Astrocyte of the spinal cord (primary cell): ENCODE results near the gene MYO3B.

Experiments used
- DNase-seq: peaks from one replicate; pipeline ENCODE4 v3.0.0; 2011; ENCODE audit warnings: low read depth, low spot score
- H3K4me3 ChIP-seq: 2 replicates; pipeline ENCODE4 v1.5.1; 2011; ENCODE audit warnings: low read depth, mild to moderate bottlenecking, low read length, moderate library complexity
- in situ Hi-C: cut with HindIII; loops from 2 replicates; pipeline ENCODE4 v1.10.0; 2017; ENCODE audit warnings: low sequenced_read_pairs
- TF ChIP-seq, protein P1 (sequence below): IDR thresholded peaks from 2 replicates; pipeline ENCODE4 v1.5.1; 2012; ENCODE audit warnings: low read depth, mild to moderate bottlenecking, low read length, inconsistent platforms

The MYO3B gene

DNA sequence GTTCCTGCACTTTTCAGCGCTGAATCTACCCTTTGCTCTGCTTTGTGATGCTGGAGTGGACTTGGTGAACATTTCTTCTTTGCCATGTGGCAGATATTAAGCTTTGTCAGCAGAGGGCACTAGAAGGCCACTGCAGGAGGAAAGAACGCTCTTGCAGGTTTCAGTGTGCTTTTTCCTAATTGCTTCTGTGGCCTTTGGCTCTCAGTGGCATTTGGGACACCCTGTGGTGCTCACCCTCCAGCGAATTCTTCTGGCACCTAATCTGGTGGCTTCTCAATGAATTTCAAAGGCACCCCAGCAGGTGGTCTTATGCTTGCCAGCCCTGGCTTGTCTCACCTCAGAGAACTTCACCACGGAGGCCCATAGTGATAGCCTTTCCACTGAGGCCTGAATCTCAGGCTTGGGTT, 146.7 kb downstream of the MYO3B start:
- in situ Hi-C loops = no loop called here
- H3K4me3 ChIP-seq = no peak overlapping the region
- DNase-seq = peak; percentile 50
- TF ChIP-seq, protein P1, sequence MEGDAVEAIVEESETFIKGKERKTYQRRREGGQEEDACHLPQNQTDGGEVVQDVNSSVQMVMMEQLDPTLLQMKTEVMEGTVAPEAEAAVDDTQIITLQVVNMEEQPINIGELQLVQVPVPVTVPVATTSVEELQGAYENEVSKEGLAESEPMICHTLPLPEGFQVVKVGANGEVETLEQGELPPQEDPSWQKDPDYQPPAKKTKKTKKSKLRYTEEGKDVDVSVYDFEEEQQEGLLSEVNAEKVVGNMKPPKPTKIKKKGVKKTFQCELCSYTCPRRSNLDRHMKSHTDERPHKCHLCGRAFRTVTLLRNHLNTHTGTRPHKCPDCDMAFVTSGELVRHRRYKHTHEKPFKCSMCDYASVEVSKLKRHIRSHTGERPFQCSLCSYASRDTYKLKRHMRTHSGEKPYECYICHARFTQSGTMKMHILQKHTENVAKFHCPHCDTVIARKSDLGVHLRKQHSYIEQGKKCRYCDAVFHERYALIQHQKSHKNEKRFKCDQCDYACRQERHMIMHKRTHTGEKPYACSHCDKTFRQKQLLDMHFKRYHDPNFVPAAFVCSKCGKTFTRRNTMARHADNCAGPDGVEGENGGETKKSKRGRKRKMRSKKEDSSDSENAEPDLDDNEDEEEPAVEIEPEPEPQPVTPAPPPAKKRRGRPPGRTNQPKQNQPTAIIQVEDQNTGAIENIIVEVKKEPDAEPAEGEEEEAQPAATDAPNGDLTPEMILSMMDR = peak; percentile 79

DNA sequence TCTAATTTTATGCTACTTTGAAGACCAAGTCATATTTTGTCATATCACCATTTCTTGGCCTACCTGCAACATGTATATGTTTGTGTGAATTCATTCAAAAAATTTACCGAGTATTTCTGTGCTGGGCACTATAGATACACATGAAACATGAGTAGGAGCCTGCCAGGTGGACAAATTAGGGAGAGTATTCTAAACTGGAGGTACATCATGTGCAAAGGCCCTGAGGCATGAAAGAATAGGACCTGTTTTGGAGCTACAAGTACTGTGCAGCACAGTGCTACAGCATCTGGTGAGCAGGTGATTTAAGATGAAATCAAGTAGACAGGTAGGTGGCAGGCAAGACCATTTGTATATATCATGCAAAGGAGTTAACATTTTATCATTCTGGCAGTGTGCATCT, 152.9 kb downstream of the MYO3B start:
- TF ChIP-seq, protein P1 = no peak
- no peak for DNase-seq
- H3K4me3 ChIP-seq = no peak overlapping the region
- in situ Hi-C loops = no loop called here

DNA sequence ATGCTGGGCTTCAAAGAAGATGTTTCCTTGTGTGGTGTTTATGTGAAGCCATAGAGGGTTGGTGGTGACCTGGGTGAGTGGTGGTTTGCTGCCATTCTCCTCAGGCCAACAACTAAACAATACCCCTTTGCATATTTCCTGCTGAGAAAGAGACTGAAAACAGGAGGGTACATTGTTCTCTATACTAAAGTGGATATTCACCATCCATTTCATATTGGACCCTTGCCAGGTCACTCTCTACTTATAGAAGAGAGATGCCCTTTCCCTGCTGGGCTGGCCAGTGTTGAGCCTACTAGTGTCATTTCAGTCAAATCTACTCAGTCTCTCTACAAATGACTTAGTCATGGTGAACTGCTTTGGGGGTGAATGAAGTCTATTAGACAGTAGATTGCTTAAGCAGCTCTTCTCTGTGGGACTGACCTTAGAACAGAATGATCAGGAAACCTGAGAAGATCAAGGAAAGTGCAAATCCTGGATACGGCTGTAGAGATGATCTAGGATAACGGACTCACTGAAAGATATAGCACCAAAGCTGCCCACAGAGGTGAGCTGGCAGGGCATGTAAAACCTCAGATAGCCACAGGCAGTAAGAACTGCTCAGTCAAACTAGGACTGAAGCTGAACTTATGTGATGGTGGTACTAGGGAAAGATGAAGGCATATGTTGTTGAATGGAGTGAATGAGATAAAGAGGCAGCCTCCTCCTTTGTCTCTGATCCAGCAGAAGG, 154.9 kb downstream of the MYO3B start:
- TF ChIP-seq, protein P1 = no peak
- DNase-seq = no peak
- in situ Hi-C loops = no loop called here
- H3K4me3 ChIP-seq = no peak overlapping the region

DNA sequence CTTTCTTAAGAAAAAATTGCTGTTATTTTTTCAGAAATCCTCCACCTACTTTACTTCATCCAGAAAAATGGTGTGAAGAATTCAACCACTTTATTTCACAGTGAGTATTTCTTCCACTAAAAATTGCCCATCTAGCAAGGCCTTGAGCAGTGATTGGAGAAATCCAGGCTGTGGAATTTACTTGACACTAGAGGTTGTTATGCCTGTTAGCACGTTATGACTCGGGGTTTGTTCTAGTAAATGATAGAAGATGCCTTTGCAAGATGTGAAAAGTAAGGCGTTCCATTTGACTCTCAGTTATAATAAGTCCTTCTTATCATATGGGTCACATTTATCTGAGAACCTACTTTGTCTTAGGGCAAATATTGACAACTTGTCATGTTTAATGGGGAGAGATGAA, 157.4 kb downstream of the MYO3B start:
- peak; percentile 7 for DNase-seq
- TF ChIP-seq, protein P1 = no peak
- no peak overlapping the region for H3K4me3 ChIP-seq
- in situ Hi-C loops = no loop called here

DNA sequence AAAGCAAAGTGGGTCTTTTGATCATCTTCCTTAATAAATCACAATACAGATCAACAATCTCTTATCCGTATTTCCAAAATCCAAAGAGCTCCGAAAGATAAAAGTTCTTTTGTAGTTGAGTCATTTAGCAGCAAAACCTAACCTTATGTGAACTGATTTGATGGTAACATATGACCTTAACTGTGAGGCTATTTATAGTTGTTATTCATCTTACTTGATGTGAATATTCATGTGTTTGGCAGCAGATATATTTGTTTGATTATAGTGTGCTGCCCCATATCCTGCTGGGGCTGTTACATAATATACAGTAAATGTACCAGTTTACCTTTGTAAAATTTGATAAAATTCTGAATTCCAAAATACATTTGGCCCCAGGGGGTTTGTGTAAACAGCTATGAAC, 158.5 kb downstream of the MYO3B start:
- no peak overlapping the region for H3K4me3 ChIP-seq
- DNase-seq = no peak
- TF ChIP-seq, protein P1 = no peak
- in situ Hi-C loops = no loop called here

DNA sequence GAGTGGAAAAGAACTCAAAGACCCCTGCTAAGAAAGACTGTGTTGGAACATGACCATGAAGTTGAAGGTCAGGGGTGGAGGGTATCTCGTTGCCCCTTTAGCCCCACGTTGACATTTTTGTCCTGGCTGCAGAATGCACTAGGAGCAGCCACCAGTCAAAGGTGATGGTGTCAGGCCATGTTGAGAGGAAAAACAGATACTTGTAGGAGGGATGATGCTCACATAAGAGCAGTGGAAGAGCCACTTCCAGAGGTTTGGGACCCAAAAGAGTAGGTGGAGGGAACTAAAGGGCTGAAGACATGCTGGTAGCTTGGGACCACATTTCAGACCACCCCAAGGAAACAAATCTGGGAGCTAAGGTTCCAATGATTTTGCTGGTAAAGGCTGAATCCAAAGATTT, 159.0 kb downstream of the MYO3B start:
- TF ChIP-seq, protein P1 = no peak
- no peak for DNase-seq
- in situ Hi-C loops = no loop called here
- H3K4me3 ChIP-seq = no peak overlapping the region

DNA sequence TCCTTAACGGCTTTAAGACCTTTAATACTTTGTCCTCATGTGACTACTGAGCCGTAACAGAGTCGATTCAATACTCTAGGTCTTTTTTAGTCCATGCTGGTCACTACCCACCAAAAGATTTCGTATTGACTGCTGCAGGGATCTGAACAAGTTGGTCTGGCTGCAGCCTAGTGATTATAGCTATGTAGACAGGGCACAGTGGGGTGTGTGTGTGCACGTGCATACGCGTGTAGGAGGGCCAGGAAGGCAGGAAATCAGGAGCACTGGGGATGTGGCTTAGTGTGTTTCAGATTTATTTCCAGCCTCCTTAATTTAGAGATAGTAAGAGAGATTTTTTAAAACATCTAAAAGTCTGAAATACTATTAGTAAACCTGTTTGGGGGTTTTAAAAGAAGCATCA, 161.4 kb downstream of the MYO3B start:
- DNase-seq = no peak
- in situ Hi-C loops = no loop called here
- TF ChIP-seq, protein P1 = no peak

More for the DNA sequence above, 161.4 kb downstream of the MYO3B start:
- no peak overlapping the region for H3K4me3 ChIP-seq
